SK-N-MC (cell line): Measurements from ENCODE around the gene CFAP107.

Source experiments
- EZH2 ChIP-seq: fragments of 200-600 bp; sonication (generic); IDR thresholded peaks from one replicate; pipeline ENCODE4 v1.6.1; 2017; ENCODE audit warnings: antibody characterized with exemption
- POLR2AphosphoS5 ChIP-seq: IDR thresholded peaks from 2 replicates; pipeline ENCODE4 v1.6.1; 2012; ENCODE audit warnings: mild to moderate bottlenecking, low read depth, low read length, borderline replicate concordance

DNA sequence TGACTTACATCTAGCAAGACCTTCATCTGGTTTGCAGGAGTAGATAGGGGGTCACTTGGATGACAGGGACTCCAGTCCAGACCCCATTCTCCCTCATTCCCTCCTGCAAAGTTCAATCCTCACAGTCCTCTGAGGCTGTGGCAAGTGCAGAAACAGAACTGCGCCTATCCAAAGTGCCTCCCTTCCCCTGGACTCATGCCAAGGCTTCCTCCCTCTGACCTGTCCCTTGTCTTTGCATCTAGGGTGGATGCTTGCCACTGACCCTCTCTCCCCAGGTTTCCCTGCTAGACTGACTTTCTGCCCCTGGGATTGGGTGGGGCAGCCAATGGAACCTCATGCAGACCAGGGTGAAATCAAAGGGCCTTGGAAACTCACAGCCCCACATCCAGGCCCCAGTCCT is 63.9 kb downstream of the CFAP107 start:
- no peak for TF ChIP-seq EZH2
- TF ChIP-seq POLR2AphosphoS5 = no peak
